DMS79 treated with DMSO at 0.1 percent for 48 hours (cell line): Measurements from ENCODE around the gene UTRN.

Experiments
- DNase-seq: peaks from one replicate; lab custom pipeline; 2025; lab: John Stamatoyannopoulos, UW

The UTRN gene

GRCh38 chr6:144284783-144285547, at the start of gene UTRN:
Gene UTRN (plus strand): TSS chr6:144285335. CDS start chr6:144291829, 6,494 bp downstream.
- DNase-seq, result peak; percentile 12

- DNase-seq, result no peak
Measured at GRCh38 chr6:144244688-144245087, 40.4 kb upstream of the UTRN start.

GRCh38 chr6:144246988-144247387, 38.1 kb upstream of the UTRN start:
- DNase-seq, result no peak

- DNase-seq, result no peak
Measured at GRCh38 chr6:144248003-144248402, 37.1 kb upstream of the UTRN start.

- DNase-seq, result no peak
Measured at GRCh38 chr6:144248476-144249301, 36.4 kb upstream of the UTRN start.

GRCh38 chr6:144250276-144250675, 34.9 kb upstream of the UTRN start:
- no peak for DNase-seq

- DNase-seq, result no peak
Measured at GRCh38 chr6:144252259-144252658, 32.9 kb upstream of the UTRN start.

- DNase-seq, result no peak
Measured at GRCh38 chr6:144259986-144260385, 25.1 kb upstream of the UTRN start.

GRCh38 chr6:144262470-144263369, 22.4 kb upstream of the UTRN start:
- DNase-seq, result no peak

GRCh38 chr6:144263786-144264185, 21.3 kb upstream of the UTRN start:
- DNase-seq, result no peak

- DNase-seq, result no peak
Measured at GRCh38 chr6:144264270-144265060, 20.7 kb upstream of the UTRN start.

GRCh38 chr6:144265061-144265357, 20.1 kb upstream of the UTRN start:
- DNase-seq, result no peak

- no peak for DNase-seq
Measured at GRCh38 chr6:144265390-144265789, 19.7 kb upstream of the UTRN start.

GRCh38 chr6:144266091-144266649, 19.0 kb upstream of the UTRN start:
- DNase-seq, result no peak

- no peak for DNase-seq
Measured at GRCh38 chr6:144268794-144269349, 16.3 kb upstream of the UTRN start.

- no peak for DNase-seq
Measured at GRCh38 chr6:144277174-144277573, 8.0 kb upstream of the UTRN start.

GRCh38 chr6:144277605-144278227, 7.4 kb upstream of the UTRN start:
- no peak for DNase-seq

GRCh38 chr6:144278659-144279314, 6.3 kb upstream of the UTRN start:
- DNase-seq, result no peak

- DNase-seq, result no peak
Measured at GRCh38 chr6:144279484-144280150, 5.5 kb upstream of the UTRN start.
